GF-D8 (cell line): Measurements from ENCODE around the gene MIP.
"Not testable (repeated sequence)": the region's sequence is repeated elsewhere in the genome, so short reads cannot be mapped to it uniquely, and the experiment has no call there.

ENCODE experiments used
- DNase-seq: peaks from one replicate; lab custom pipeline; 2025; lab: John Stamatoyannopoulos, UW

The MIP gene

DNA sequence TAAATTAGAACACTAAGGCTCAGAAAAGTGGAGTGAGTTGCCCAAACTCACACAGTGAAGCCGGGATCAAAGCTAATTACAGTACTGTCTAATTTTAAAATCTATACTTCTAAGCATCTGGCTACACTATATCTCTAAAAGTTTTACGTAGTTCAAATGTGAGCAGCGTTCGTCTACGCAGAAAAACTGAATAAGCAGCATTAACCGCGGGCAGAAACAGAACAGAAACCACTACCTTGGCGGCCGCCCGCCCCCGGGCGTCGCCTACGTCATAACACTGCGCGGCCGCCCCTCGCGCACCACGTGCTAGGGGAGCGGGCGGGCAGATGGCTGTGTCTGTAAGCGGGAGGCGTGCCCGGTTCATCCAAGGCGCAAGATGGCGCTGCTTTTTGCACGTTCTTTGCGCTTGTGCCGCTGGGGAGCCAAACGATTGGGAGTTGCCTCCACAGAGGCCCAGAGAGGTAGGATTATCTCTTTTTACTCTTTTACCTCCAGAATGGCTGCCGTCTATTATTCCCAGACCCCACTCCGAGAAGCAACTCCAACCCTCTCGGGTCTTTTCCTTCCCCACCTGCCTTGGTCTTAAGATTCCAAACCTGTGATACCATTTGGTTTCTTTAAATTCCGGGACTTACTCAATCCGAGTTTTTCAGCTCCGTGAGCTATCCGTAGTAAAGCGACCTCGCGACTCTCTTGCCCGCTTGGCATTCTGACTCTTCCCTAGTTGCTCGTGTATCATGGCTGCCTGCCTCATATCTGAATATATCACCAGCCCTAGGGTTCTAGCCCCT lies 14.0 kb upstream of the MIP start, which contains the start of gene SPRYD4:
TSS of gene SPRYD4 (plus strand) at position 363 of the 791 bp plus-strand sequence. CDS start at position 377, 14 bp downstream.
- DNase-seq = peak; percentile 77

DNA sequence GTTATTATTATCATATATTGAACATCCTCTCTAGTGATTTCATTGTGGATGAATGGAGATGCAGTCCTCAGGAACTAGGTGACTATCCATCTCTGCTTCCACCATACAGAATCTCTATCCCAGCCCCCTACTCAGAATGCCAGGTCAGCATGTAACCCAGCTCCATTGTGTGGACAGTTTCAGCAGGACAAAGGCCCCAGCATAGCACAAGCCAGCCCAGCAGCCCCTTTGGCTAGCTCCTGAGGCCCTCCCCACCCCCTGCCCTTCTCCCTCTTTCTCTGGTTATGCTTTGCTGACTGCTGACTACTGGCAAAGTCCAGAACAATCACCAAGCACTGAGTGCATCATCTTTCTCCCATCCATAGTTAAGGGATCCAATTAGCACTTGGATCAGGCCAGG lies 8.1 kb upstream of the MIP start:
- DNase-seq = no peak

DNA sequence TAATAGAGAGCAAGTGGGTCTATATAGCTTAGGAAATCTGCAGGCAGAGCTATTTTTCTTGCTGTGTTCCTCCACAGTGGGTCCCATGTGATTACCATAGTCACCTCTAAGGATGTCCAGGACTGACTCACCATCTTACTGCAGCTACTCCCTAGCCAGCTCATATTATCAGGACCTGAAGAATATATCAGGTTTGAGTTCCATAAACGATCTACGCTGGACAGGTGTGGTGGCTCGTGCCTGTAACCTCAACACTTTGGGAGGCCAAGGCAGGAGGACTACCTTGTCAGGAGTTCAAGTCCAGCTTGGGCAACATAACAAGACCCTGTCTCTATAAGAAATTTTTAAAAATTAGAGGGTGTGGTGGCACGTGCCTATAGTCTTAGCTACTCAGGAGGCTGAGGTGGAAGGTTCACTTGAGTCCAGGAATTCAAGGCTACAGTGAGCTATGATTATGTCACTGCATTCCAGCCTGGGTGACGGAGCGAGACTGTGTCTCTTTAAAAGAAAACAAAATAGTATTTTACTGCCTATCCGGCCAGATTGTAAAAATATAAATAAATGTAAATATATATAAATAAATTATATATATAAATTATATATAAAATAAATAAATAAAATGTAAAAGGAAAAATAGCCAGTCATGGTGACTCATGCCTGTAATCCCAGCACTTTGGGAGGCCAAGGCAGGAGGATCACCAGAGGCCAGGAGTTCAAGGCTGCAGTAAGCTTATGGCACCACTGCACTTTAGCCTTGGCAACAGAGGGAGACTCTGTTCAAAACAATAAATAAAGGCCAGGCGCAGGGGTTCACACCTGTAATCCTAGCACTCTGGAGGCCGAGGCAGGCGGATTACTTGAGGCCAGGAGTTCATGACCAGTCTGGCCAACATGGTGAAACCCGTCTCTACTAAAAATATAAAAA lies 7.0 kb upstream of the MIP start:
- no peak for DNase-seq

DNA sequence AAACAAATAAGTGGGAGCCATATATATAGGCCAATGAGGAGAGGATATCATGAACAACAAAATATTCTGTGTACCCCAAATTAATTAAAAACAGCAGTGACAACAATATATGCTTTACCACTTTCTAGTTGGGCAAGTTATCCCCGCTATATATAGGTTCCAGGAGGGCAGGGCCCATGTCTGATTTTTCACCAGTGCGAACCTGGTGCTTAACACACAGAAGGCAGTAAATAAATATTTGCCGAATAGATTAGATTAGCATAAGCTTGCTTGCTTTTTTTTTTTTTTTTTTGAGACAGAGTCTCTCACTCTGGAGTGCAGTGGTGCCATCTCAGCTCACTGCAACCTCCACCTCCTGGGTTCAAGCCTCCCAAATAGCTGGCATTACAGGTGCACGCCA lies 3.4 kb upstream of the MIP start:
- no peak for DNase-seq

DNA sequence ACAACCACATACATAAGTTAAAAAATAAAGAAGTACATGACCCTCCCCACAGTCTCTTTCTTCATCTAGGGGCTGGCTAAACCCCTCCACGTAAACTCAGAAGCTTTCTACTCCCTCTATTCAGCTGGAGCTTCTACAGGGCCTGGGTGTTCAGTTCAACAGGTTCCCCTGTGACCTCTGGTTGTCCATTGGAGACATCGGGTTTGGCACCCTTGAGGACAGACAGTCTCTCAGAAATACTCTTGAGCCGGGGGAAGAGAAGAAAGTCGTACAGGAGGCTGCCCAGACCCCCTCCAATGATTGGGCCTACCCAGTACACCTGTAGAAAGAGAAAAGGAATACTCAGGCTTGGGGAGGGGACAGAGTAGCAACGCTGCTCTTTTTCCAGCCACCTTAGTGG lies 3.3 kb downstream of the MIP start:
- DNase-seq = no peak

DNA sequence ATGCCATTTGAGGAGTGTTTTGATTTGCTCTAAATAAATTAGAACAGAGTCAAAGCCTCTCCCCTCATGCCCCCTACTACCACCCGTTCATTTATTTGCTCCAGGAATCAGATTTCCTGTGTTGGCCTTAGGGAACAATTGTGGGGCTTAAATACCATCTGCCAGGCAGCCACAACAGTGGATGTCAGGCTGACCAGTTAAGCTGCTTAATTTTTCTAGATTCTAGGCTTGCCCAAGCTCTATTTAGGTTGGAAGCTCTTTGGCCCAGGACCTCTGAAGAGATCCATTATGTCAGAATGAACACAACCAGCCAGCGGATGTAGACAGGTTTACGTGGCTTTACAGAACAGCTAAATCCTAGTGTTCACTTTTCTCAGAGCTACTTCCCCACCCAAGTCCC lies 4.2 kb downstream of the MIP start:
- no peak for DNase-seq

DNA sequence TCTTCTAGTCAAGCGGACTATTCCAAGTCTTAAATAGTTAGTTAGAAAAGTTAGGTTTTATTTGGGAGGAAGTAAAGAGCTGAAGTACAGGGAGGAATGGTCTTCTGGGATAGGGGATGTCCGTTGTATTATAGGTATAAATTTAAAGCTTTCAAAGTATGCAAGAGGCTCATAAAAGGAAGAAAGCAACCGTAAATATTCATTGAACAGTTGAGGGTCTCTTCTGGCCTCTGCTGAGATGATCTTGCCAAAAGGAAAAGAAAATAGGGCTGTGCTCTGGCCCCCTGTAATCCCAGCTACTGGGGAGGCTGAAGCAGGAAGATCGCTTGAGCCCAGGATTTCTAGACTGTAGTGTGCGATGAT lies 4.9 kb downstream of the MIP start:
- DNase-seq = no peak

DNA sequence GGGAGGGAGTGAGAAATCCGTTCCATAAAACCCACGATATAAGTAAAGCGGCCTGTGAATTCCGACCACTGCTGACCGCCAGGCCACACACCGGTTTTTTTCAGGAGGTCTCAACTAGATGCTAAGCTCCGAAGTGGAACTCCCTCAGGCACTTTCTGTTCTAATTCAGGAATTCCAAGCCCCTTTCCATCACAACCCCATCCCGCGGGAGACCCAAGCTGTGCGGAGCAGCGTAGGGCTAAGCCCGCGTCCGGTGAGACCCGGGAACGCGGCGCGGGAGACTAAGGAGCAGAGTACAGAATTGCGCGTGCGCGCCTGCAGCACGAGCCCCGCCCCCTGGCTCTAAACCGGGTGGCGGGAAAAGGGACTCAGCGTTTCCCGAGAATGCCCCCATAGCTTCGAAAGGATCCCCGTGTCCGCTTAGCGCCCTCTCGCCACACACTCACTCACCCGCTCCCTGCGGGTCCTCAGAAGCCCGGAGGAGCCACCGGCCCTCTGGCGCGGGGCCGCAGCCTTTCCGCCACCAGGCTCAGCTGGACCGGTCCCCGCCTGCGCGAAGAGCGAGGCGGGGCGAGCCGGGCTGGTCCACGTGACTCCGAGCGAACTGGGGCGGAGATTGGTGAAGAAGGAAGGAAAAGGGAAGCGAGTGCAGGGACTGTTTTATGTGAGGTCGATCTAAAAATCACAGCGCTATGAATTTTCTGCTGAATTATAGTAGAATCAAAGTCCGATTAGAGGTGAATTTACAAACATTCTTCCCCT lies 5.4 kb downstream of the MIP start, which contains the start of gene TIMELESS:
TSS of gene TIMELESS (minus strand) at position 567 of the 762 bp plus-strand sequence. CDS start 15,256 bp downstream, outside the sequence.
- peak; percentile 74 for DNase-seq

DNA sequence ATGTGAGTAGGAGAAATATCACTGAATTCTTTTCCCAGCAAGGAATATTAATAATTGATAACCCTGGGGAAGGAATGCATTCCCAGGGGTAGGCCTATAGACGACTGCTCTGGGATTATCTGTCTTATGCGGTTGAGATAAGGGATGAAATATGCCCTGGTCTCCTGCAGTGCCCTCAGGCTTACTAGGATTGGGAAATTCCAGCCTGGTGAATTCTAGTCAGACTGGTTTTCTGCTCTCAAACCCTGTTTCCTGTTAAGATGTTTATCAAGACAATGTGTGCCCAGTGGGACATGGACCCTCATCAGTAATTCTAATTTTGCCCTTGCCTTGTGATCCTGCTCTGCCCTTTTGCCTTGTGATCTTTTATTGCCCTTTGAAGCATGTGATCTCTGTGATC lies 11.2 kb downstream of the MIP start:
- DNase-seq = not testable (repeated sequence)

DNA sequence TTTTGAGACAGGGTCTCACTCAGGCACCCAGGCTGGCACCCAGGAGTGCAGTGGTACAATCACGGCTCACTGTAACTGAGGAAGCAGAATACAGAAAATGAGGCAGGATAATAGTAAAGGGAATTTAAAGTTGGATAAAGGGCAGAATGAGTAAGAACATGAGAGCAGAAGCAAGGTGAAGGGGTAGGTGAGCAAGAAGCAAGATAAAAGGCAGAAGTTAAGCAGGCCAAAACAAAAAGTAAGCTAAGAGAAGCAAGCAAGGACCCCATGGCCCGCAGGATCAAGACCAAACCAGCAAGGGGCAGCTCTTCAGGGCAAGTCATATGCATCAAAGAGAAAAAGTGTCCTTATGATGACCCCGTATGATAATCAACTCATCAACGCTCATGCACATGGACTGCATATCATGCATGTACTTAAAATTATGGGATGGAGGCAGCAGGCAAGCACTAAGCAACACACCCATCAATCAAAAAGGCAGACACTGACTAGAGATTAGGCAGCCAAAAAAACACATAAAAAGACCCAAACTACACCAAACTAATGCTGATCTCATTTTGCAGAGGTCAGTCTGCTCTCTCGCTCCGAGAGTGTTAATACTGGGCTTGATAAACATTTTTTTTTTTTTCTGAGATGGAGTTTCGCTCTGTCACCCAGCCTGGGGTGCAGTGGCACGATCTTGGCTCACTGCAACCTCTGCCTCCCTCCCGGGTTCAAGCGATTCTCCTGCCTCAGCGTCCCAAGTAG lies 16.9 kb downstream of the MIP start:
- DNase-seq = no peak

DNA sequence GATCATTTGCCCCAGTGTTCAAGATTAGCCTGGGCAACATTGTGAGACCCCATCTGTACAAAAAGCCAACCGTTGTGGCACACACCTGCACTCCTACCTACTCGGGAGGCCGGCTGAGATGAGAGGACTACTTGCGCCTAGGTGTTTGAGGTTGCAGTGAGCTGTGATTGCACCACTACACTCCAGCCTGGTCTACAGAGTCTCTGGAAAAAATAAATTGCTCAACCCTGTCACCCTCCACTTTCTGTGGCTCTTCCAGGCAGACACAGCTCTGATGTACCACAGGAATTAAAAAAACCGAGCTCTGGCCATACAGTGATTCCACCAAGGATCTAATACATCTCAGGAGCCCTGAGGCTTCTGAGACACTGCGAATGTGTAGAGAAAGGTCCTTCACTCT lies 19.6 kb downstream of the MIP start:
- no peak for DNase-seq

DNA sequence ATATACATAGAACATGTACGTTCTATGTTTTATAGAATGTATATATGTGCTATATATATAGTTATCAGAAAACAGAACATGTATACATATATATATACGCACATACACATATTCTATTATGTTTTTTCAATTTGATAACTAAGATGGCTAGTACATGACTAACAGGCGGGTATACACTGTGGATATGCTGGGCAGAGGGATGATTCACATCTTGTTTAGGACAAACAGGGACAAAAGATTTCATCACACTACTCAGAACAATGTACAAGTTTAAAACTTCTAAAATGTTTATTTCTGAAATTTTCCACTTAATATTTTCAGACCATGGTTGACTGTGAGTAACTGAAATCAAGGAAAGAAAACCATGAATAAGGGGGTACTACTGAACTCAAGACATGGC lies 22.6 kb downstream of the MIP start:
- DNase-seq = no peak

DNA sequence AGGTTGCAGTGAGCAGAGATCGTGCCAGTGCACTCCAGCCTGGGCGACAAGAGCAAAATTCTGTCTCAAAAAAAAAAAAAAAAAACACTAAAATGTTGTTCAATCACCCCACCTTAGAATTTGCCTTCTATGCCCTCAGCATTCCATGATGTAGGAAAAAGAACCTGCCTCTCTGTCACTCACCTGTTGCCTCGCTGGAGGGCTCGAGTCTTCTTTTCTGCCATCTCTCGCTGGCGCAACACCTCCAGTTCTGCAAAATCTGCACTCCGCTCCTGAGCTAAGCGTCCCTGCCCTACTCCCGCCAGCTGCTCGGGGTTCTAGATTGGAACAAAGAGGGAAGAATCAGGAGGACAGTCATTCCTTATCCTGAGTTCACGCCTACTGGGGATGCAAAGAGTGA lies 23.2 kb downstream of the MIP start:
- DNase-seq = no peak

DNA sequence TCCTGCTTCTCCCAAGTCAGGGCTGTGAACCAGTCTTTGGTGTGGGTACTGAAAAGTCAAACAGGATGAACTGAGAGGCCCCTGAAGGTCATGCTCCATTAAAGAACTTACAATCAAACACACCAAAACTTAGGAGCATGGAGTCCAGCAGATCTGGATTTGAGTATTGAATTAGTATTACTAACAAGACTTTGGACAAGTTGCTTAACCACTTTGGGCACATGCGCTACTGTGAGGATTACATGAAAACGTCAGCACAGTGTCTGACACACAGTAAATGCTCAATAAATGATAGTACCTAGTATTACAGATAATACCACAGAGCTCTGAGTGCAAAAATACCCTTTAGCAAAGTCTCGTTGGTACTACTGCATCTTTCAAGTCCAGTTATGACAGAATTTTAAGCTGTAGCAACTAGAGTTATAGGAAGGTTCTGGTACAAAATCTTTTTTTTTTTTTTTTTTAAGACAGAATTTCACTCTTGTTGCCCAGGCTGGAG lies 28.5 kb downstream of the MIP start:
- no peak for DNase-seq

DNA sequence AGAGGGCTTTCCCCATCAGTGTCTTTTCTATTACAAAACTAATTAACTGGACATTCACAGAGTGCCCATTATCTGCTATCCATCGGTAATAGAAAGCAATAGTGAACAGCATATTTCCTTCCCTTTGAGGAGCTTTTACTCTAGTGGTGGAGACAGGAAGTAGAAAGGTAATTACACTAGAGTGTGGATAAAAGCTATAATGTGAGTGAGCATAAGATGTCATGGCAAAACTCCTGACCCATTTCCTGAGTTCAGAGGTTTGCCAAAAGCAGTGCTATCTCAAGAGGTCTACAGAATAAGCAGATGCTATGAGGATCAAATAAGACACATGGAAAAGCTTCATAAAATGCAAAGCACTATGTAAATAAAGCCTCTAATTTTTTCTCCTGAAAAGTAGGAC lies 29.3 kb downstream of the MIP start:
- DNase-seq = no peak

DNA sequence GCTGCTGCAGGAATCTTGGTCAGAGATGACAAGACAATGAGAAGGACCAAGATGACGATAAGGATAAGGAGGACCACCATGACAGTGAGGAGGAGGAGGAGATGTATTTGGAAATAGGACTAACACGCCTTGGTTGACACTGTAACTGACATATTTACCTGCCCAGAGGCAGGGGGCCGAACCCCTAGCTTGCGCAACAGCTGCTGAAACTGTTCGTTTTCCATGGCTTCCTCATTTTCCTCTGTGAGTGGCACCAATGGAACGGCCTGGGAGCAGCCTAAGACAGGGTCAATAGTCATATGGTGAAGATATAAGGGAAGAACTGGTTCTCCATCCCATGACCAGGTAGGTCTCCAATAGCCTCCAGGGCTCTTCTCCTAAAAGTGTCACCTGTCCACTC lies 34.0 kb downstream of the MIP start:
- DNase-seq = no peak

DNA sequence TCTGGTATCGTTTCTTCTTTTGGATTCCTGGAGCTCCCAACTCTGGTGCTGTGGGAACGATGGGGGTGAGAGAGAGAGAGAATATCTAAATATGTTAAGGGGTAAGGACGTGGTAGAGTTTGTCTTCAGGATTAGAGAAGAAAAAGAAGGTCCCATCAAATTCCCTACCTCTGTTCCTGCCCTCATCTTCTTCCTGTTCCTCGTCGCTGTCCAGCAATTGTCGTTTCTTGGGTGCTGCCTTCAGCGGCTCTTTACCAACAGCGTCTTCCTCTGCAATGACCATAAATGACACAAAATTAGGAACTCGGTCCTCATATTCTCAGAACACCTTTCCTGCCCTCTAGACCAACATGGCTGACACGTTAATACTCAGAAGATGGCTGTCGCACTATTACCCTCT lies 36.7 kb downstream of the MIP start:
- DNase-seq = no peak

DNA sequence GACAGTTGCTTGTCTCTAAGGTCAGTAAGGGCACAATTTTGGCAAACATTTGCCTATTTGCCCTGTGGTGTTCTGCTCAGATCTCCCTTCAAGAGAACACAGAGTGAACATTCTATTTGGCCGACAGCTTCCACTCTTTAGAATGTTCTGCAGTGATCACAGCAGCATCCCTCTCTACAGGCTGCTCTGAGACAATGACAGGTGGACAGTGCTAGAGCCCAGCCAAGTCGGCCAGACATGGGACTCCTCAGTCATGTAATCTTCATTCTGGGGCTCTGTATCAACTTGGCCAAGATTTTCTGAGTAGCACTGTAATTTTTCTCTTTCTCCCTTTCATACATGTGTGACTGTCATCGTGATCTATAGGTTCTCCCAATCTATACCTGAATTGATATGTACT lies 40.1 kb downstream of the MIP start:
- DNase-seq = no peak

DNA sequence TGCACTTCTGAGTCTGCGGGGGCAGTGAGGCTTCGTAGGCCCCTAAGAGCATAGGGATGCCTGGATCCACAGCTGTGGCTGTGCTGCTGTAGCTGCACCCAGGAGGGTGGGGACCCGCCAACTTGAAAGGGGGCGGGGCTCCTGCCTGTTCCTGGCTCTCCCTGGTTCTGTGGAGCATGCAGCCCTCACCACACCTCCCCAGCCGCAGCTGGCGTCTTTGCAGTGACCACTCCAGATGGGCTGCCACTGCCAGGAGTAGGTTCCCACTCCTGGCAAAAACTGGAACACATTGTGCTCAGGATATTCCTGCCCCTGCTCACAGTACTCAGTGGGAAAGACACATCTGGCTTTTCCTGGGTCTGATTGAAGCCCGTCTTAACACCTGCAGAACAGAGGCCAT lies 41.1 kb downstream of the MIP start:
- DNase-seq = no peak

DNA sequence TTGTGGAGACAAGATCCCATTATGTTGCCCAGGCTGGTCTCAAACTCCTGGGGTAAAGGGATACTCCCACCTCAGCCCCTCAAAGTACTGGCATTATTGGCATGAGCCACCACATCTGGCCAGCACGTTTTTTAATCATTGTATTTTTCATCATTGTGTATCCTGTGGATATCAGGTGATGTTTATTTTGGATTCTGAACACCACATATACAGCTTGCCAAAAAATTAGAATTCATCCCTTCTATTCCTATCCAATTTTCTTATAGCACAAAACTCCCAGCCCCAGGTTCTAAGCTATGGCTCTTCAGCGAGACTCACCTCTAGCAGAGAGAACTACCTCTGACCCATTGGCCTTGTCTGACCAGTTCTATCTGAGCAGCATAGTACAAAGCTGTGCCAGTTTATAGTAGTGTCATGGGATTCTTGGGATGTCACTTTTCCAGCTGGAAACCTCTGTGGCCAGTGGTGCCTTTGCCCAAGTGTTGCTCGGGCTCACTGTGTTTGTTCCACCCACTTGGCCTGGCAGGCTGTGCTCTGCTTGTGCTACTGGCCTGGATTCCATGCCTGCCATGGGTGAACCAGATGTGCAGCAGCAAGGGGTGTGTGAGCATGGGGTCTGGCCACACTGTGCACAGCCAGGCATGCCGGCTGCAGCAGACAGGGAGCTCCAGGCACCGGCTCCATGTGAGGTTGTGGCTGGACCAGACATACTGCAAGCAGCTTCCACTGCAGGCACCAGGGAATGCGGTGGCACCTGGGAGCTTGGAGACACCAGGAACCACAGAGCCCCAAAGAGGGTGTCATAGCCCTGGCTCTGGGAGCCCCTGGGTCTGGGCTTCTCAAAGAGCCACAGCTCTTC lies 42.4 kb downstream of the MIP start:
- no peak for DNase-seq
